ENCODE data around the gene MDM2. TPM values are rescaled to one million over a fixed set of nuclear protein-coding genes. Genes with fewer than 3 reads are reported as not detected.

Gene MDM2
- total and polyA plus RNA-seq, 9 of the 15 experiments (the other 6 are each of a cell fraction or from before 2014, with no cell fraction given) = 13.6 to 100 (median 49.0) TPM

DNA sequence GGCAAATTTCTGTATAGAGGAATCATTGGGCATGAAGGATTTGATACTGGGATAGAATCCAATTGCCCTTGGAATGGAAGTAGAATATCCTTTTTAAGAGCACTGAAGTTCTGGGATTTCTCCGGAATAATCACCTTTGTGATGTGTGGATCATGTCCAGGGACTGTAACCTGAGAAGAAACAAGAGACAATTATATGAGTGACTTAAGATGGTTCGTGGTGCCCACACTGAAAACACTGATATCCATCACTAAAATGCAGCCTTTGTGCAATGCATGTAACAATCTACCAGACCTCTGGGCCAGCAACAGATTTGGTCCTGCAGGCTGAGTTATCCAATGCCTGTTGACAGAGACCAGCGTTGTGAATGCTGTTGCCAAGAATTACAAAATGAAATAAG is 48.5 kb downstream of the MDM2 start:
- no peak overlapping the region for H2AFZ ChIP-seq (ENCODE audit: low read depth, low read length)
- DNase-seq (ENCODE audit: extremely low read depth in 1 of 4, low spot score in 3 of 4) = no peak
- in situ Hi-C loops (cut with MboI) (loop anchor here (25.0 kb wide), 1 partner anchor 206 kb away; no protein-coding TSS in a partner anchor), intact Hi-C loops (cut with micrococcal nuclease) (no loop called here)
- POLR2A ChIA-PET = no interaction called here
- no peak for ATAC-seq
- no peaks in the 10 kb centered on the region for H3K36me3 ChIP-seq (ENCODE audit: control insufficient read depth, insufficient read depth, low read length)
- CTCF ChIA-PET (ENCODE audit: low intra/inter-chr PET ratio) = no interaction called here
- H3K9me3 ChIP-seq (replicated peaks; ENCODE audit: control insufficient read depth, insufficient read depth, low read depth, low read length) = no peaks in the 10 kb centered on the region
- H3K9me1 ChIP-seq (ENCODE audit: control insufficient read depth, insufficient read depth, low read length) = no peaks in the 10 kb centered on the region
- H3K79me2 ChIP-seq (ENCODE audit: control insufficient read depth, insufficient read depth, low read length) = no peaks in the 10 kb centered on the region
- TF ChIP-seq KHSRP (IDR thresholded peaks at IDR 0.05) = no peak
- TF ChIP-seq ZNF174 (CRISPR knock-in tag; IDR thresholded peaks at IDR 0.05) = no peak
- no peak for TF ChIP-seq TFE3 (CRISPR knock-in tag; IDR thresholded peaks at IDR 0.05)
- TF ChIP-seq NCOA1 (IDR thresholded peaks at IDR 0.05; ENCODE audit: low read depth) = no peak
- no peak for TF ChIP-seq NFRKB (IDR thresholded peaks at IDR 0.05; ENCODE audit: low read depth)
- no peak for TF ChIP-seq SIN3A (IDR thresholded peaks at IDR 0.05; ENCODE audit: borderline replicate concordance in 2 of 2, control insufficient read depth in 1 of 2, low read depth in 2 of 2, low read length in 2 of 2)
- TF ChIP-seq PHF8 (IDR thresholded peaks at IDR 0.05; ENCODE audit: borderline replicate concordance, low read length) = no peak
- no peak for TF ChIP-seq ADNP (tag; IDR thresholded peaks at IDR 0.05)
- TF ChIP-seq, protein P1, sequence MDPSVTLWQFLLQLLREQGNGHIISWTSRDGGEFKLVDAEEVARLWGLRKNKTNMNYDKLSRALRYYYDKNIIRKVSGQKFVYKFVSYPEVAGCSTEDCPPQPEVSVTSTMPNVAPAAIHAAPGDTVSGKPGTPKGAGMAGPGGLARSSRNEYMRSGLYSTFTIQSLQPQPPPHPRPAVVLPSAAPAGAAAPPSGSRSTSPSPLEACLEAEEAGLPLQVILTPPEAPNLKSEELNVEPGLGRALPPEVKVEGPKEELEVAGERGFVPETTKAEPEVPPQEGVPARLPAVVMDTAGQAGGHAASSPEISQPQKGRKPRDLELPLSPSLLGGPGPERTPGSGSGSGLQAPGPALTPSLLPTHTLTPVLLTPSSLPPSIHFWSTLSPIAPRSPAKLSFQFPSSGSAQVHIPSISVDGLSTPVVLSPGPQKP (CRISPR knock-in tag; IDR thresholded peaks at IDR 0.05) = no peak
- no peak overlapping the region for H3K4me2 ChIP-seq (ENCODE audit: insufficient read depth, low read length)
- H3K27me3 ChIP-seq (ENCODE audit: control insufficient read depth in 2 of 2, insufficient read depth in 2 of 2, low read length in 2 of 2) = peaks cover 13 to 19% of the 10 kb centered on the region in 2 experiments; a peak in 4 of 5 replicates
- H3K9ac ChIP-seq (ENCODE audit: insufficient read depth in 1 of 2, low read depth in 2 of 2, low read length in 2 of 2) = no peak overlapping the region
- no TSS peak for BruUV-seq (replicated peaks)
- H3K27ac ChIP-seq (ENCODE audit: extremely low read depth, low read depth, low read length) = no peak overlapping the region
- 0% methylated on average over 3 of the region's 3 CpGs for WGBS (ENCODE audit: insufficient coverage, low coverage, missing lambda C conversion rate)
- H3K4me3 ChIP-seq = no peak overlapping the region
- no peak for FAIRE-seq
- H4K20me1 ChIP-seq (replicated peaks; ENCODE audit: control insufficient read depth, insufficient read depth, low read length) = no peaks in the 10 kb centered on the region
- H3K4me1 ChIP-seq (replicated peaks in 1 of 2; ENCODE audit: control insufficient read depth in 2 of 2, insufficient read depth in 2 of 2, low read length in 2 of 2) = no peaks in the 10 kb centered on the region

All from K562 (cell line).